DOHH2 (cell line): ENCODE data around the gene LENG8.

Experiments used
- H3F3A ChIP-seq: fragments of 200-600 bp; sonication (generic), shearing (Covaris generic); 2 replicates; pipeline ENCODE4 v1.6.0; 2016; ENCODE audit warnings: antibody characterized with exemption, mild to moderate bottlenecking; ENCODE audit not compliant: control insufficient read depth, insufficient read depth
- H3K27ac ChIP-seq: fragments of 200-600 bp; sonication (generic); 2 replicates; pipeline ENCODE4 v1.5.1; 2014; ENCODE audit warnings: low read depth, mild to moderate bottlenecking, low read length, moderate library complexity
- H3K27me3 ChIP-seq: fragments of 200-600 bp; sonication (generic); 2 replicates; pipeline ENCODE4 v1.6.1; 2014; ENCODE audit warnings: mild to moderate bottlenecking, low read length, mixed read lengths; ENCODE audit not compliant: control insufficient read depth
- H3K36me3 ChIP-seq: fragments of 200-600 bp; sonication (generic); 2 replicates; pipeline ENCODE4 v1.6.1; 2014; ENCODE audit warnings: mild to moderate bottlenecking, low read length, moderate library complexity, mixed read lengths; ENCODE audit not compliant: control insufficient read depth
- H3K4me1 ChIP-seq: fragments of 200-600 bp; sonication (generic); 2 replicates; pipeline ENCODE4 v1.6.1; 2014; ENCODE audit warnings: mild to moderate bottlenecking, low read length, mixed read lengths; ENCODE audit not compliant: control insufficient read depth
- H3K4me2 ChIP-seq: fragments of 200-600 bp; sonication (generic); 2 replicates; pipeline ENCODE4 v1.6.0; 2014; ENCODE audit warnings: mild to moderate bottlenecking, low read length, moderate library complexity
- H3K4me3 ChIP-seq: fragments of 200-600 bp; sonication (generic); 2 replicates; pipeline ENCODE4 v1.5.1; 2014; ENCODE audit warnings: mild to moderate bottlenecking, low read length, mixed read lengths
- H3K79me2 ChIP-seq: fragments of 200-600 bp; sonication (generic); 2 replicates; pipeline ENCODE4 v1.6.1; 2014; ENCODE audit warnings: mild to moderate bottlenecking, low read length, mixed read lengths; ENCODE audit not compliant: control insufficient read depth
- H3K9me2 ChIP-seq: fragments of 200-600 bp; sonication (generic); replicated peaks from 2 replicates; pipeline ENCODE4 v1.6.1; 2014; ENCODE audit warnings: mild to moderate bottlenecking, low read length, mixed read lengths; ENCODE audit not compliant: control insufficient read depth
- H3K9me3 ChIP-seq: fragments of 200-600 bp; sonication (generic); 2 replicates; pipeline ENCODE4 v1.6.1; 2014; ENCODE audit warnings: antibody characterized with exemption, low read length, mixed read lengths; ENCODE audit not compliant: control insufficient read depth, insufficient read depth
- H4K20me1 ChIP-seq: fragments of 200-600 bp; sonication (generic); 2 replicates; pipeline ENCODE4 v1.6.0; 2014; ENCODE audit warnings: low read depth, mild to moderate bottlenecking, antibody characterized with exemption, low read length, moderate library complexity; ENCODE audit not compliant: control insufficient read depth, insufficient read depth
- CTCF ChIP-seq: fragments of 200-600 bp; sonication (generic); IDR thresholded peaks from one replicate; pipeline ENCODE4 v1.5.1; 2014; ENCODE audit warnings: antibody characterized with exemption, mild to moderate bottlenecking, low read depth, low read length; ENCODE audit not compliant: poor library complexity, severe bottlenecking
- EZH2phosphoT487 ChIP-seq: fragments of 200-600 bp; sonication (generic); IDR thresholded peaks from 2 replicates; pipeline ENCODE4 v1.6.1; 2017; ENCODE audit warnings: borderline replicate concordance, mild to moderate bottlenecking, antibody characterized with exemption, low read length, moderate library complexity, mixed read lengths

LENG8 gene

GRCh38 chr19:54420383-54421168 is 28.4 kb upstream of the LENG8 start:
- TF ChIP-seq EZH2phosphoT487, result no peak
- TF ChIP-seq CTCF, result no peak
- H3K27me3 ChIP-seq, result 0 out of 2 replicates have a peak, but pooled peaks cover 2% of the 10 kb centered on the region
- H3F3A ChIP-seq, result no peaks in the 10 kb centered on the region
- H3K27ac ChIP-seq, result no peak overlapping the region
- H3K79me2 ChIP-seq, result no peaks in the 10 kb centered on the region
- no peak overlapping the region for H3K4me2 ChIP-seq
- no peaks in the 10 kb centered on the region for H3K4me1 ChIP-seq
- no peaks in the 10 kb centered on the region for H3K9me2 ChIP-seq
- H4K20me1 ChIP-seq, result no peaks in the 10 kb centered on the region
- H3K36me3 ChIP-seq, result no peaks in the 10 kb centered on the region
- H3K4me3 ChIP-seq, result no peak overlapping the region
- H3K9me3 ChIP-seq, result no peaks in the 10 kb centered on the region

GRCh38 chr19:54421169-54421516 is 27.9 kb upstream of the LENG8 start:
- Histone ChIP-seq H3K9me2 (no peaks in the 10 kb centered on the region), H3K79me2 (no peaks in the 10 kb centered on the region), H3K36me3 (no peaks in the 10 kb centered on the region), H3K4me3 (no peak overlapping the region), H3K4me1 (no peaks in the 10 kb centered on the region), H3K9me3 (no peaks in the 10 kb centered on the region), H3K27me3 (0 out of 2 replicates have a peak, but pooled peaks cover 2% of the 10 kb centered on the region), H4K20me1 (no peaks in the 10 kb centered on the region), H3K27ac (no peak overlapping the region), H3F3A (no peaks in the 10 kb centered on the region), H3K4me2 (no peak overlapping the region)
- TF ChIP-seq EZH2phosphoT487 (no peak), CTCF (no peak)

- Histone ChIP-seq H3K36me3 (no peaks in the 10 kb centered on the region), H3K27me3 (0 out of 2 replicates have a peak, but pooled peaks cover 2% of the 10 kb centered on the region)
Measured at GRCh38 chr19:54421521-54421920, 27.5 kb upstream of the LENG8 start.

More at GRCh38 chr19:54421521-54421920, 27.5 kb upstream of the LENG8 start:
- H3K4me2 ChIP-seq, result no peak overlapping the region
- H3K4me1 ChIP-seq, result no peaks in the 10 kb centered on the region
- H3K27ac ChIP-seq, result no peak overlapping the region
- H3K9me3 ChIP-seq, result no peaks in the 10 kb centered on the region
- H3K79me2 ChIP-seq, result no peaks in the 10 kb centered on the region
- H3F3A ChIP-seq, result no peaks in the 10 kb centered on the region
- TF ChIP-seq EZH2phosphoT487, result no peak
- no peak for TF ChIP-seq CTCF
- no peaks in the 10 kb centered on the region for H4K20me1 ChIP-seq
- no peaks in the 10 kb centered on the region for H3K9me2 ChIP-seq
- no peak overlapping the region for H3K4me3 ChIP-seq
